Activated CD8-positive, alpha-beta memory T cell treated with anti-CD3 and anti-CD28 coated beads, Interleukin-2, amount 50 U/mL, for 4 hours (primary cell): ENCODE measurements around the gene BCDIN3D.

Experiments
- DNase-seq: peaks from one replicate; pipeline ENCODE4 v3.0.0-alpha.2; 2020

The BCDIN3D gene

GRCh38 chr12:49818241-49818895 is 24.5 kb downstream of the BCDIN3D start:
- no peak for DNase-seq

DNA sequence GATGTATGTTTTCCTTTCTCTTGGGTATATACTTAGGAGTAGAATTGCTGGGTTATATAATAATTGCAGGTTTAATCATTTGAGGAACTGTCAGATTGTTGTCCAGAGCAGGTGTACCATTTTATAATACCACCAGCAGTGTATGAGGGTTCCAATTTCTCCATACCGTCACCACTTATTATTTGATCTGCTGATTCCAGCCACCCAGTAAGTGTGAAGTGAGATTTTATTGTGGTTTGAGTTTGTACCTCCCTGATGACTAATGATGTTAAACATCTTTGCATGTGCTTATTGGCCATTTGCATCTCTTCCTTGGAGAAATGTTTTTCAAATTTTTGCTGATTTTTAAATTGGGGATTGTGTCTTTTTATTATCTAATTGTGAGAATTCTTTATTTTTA is 29.8 kb downstream of the BCDIN3D start:
- no peak for DNase-seq

DNA sequence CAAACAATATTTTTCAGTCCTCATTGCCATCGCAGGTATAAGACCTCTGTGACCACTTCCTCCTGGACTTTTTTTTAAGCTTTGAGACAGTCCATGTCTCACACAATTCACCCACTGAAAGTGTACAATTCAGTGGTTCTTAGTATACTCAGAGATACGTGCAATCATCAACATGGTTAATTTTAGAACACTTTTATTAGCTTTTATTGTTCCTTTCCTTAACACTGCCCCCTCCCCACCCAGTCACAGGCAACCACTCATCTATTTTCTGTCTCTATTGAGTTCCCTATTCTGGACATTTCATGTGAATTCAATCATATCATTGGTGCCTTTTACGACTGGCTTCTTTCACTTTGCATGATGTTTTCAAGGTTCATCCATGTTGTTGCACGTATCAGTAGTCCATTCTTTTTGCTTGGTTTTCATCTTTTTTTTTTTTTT is 30.9 kb downstream of the BCDIN3D start:
- DNase-seq, result no peak

GRCh38 chr12:49811136-49811535 is 31.8 kb downstream of the BCDIN3D start:
- no peak for DNase-seq

- DNase-seq, result no peak
Measured at GRCh38 chr12:49809906-49810389, 33.0 kb downstream of the BCDIN3D start.

- DNase-seq, result no peak
Measured at GRCh38 chr12:49809381-49809905, 33.5 kb downstream of the BCDIN3D start.

DNA sequence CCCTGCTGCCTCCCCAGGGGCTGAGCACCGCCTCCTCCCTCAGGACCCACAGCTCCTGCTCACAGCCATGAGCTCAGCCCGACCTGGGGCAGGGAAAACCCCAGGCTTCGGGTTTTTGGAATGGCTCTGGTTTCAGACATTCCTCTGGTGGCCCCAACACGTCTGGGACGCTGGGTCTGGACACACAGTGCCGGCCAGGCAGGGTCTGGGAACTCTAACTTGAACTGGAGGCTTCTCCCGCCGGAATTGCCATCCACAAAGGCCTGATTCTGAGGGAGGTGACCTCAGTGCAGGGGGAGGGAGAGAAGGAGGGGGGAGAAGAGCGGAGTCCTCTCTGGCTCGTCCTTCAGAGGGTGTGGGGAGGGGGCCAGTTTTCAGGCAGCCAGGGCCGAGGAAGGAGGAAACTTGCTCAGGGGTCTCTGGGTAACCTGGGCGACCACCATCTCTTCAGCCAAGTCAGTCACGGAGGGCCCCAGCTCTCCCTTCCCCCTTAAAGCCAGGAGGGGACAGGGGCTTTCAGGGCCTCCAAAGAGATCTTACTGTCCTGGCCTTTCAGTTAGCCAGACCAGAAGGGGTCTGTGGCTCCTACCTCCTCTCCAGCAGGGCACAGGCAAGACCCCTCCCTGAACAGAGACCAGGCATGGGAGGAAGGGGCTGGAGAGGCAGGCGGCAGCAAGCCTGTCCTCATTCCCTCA is 34.1 kb downstream of the BCDIN3D start:
- DNase-seq, result no peak

GRCh38 chr12:49807991-49808580 is 34.8 kb downstream of the BCDIN3D start:
- no peak for DNase-seq

GRCh38 chr12:49806877-49807276 is 36.0 kb downstream of the BCDIN3D start:
- DNase-seq, result no peak

DNA sequence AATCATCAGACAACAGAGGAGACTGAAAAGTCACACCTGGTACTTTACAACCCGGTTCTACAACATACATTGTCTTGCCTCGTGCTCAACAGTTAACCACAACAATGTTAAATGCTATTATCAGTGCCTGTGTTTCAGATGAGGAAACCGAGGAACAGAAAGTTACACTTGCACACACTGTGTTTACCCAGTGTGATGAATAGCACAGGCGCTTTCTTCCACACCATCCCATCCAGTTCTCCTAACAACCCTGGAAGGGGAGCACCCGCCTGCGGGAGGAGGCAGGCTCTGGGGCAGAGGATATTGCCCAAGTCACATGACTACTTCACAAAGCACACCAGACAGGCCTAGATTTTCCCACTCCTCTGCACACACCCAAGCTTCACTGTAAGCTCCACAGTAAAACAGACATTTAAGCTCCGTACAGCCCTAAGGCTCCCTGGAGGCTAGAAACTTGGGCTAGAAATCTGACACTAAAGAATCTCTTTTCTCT is 36.5 kb downstream of the BCDIN3D start:
- no peak for DNase-seq

- DNase-seq, result no peak
Measured at GRCh38 chr12:49805409-49805808, 37.5 kb downstream of the BCDIN3D start.

DNA sequence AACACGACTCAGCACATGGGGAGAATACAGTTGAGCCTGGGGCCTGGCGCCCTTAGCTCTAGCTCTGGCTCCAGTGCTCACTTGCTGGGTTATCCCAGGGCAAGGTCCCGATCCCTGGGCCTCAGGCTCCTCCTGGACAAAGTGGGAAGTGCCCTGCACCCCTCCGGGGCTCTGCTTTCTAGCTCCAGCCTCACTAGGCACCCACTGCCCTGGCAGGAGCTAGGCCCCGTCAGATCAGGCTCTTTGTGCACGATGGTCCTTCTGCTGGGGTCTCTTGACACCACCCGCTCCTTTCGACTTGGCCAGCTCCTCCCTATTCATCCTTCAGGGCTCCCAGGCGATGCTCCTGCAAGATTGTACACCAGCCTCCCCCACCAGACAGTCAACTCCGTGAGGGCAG is 38.1 kb downstream of the BCDIN3D start:
- DNase-seq, result no peak

DNA sequence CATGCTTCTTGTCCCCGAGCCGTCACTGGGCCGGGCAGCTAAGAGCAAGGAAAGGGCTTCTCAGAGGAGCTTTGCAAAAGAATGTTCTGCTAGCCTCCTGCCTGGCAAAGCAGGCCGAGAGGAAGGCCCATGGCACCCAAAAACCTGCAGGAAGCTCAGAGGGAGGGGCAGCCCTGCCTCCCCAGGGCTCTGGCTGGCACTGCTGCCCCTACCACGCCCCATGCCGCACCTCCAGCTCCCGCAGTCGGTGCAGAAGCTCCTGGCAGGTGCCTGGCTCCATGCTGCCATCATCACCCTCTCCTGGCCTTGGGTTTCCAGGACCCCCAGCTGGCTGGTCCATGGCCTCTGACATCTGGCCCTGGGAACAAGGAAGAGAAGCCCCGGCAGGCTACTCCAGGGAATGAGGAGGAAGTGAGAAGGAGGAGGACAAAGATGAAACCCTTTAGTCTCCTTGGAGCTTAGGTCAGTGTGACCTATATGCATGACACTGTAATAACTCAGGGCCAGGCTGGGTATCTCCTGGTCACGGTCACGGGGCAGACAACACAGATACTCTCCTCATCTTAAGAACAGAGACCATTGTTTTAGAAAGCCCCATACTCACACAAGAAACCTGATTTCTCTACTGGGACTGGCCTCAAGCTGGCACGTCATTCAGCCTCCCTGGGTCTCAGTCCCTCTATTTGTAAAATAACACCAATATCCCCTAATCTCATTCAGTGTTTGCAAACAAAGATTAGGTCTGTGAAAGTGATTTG is 39.0 kb downstream of the BCDIN3D start:
- no peak for DNase-seq

GRCh38 chr12:49801141-49802063 is 41.5 kb downstream of the BCDIN3D start:
- no peak for DNase-seq

GRCh38 chr12:49800421-49801140 is 42.3 kb downstream of the BCDIN3D start:
- DNase-seq, result no peak

DNA sequence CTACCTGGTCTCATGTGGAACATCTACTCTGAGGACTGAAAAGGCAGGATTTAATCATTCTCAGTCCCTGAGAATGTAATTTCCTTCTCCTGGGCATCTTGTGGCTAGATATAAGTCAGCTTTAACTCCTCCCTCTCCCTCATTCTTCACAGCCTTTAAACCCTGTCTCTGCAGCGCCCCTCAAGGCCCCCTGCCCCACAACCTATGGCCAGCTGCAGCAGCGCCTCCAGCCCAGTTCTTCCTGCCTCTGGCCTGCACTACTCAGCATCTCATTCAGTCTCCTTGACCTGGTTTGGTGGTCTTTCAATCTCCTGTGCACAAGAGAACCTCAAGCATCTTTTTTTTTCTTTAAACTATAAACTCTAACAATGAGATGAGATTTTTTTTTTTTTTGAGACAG is 44.0 kb downstream of the BCDIN3D start:
- no peak for DNase-seq

DNA sequence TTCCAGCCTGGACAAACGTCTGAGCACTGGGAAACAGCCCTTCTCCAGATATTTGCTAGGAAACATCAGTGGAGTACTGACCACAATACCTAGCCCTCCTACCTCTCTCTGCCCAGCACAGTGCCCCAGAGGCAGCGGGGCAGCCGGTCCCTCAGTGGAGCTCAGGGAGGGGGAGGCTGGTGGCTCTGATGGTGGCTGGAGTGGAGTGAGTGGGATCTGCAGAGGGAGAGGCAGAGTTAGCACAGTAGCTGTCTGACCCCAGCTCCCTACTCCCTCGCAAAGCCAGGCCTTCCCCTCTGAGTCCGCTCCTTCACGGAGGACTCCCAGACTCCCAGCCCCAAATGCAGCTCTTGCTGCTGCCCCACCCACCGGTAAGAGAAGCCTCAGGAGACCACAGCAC is 44.7 kb downstream of the BCDIN3D start:
- no peak for DNase-seq

DNA sequence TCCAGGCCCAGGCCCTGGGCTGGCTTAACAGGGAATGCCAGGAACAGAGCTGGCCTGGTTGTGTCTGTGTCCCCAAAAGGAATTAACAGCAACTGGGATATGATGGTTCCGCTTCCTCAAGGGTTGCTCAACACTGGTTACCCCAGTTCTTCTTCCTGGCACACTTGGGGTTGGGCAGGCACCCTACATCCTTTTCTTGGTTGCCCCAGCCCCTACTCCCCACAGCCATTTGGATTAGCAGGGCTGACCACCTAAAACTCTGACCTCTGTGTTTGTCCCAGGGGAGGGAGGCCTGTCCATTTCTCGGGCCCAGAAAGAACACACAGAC is 45.5 kb downstream of the BCDIN3D start:
- DNase-seq, result no peak

GRCh38 chr12:49796606-49797448 is 46.1 kb downstream of the BCDIN3D start:
- no peak for DNase-seq

DNA sequence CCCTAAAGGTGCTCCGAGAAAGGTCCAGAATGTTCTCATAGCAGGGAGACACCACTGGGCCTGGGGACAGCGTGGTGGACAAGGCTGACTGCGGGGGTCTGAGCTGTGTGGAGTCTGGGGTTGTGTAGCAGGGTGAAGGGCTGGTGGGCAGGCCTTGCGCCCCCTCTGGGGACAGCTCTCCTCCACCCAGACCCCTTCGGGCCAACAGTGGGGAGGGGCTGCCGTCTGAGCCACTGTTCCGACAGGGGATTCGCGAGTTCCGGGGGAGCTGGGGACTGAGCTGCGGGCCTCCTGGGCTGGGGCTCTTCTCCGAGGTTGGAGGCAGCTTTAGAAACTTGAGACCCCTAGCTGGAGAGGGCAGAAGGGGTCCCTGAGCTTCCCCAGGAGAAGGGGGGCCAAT is 46.8 kb downstream of the BCDIN3D start:
- no peak for DNase-seq
